ENCODE measurements around the gene CACNA1C.

CACNA1C gene

GRCh38 chr12:2485681-2486080 lies 432.9 kb downstream of the CACNA1C start:
- Histone ChIP-seq H3K36me3 (ENCODE audit: insufficient read depth) (no peaks in the 10 kb centered on the region), H3K27me3 (ENCODE audit: insufficient read depth, low read depth) (no peaks in the 10 kb centered on the region; the same call in 1 of the 2 replicates), H3K79me2 (ENCODE audit: insufficient read depth, low read depth) (no peaks in the 10 kb centered on the region), H4K20me1 (ENCODE audit: insufficient read depth) (no peaks in the 10 kb centered on the region), H3K4me1 (ENCODE audit: low read depth, poor library complexity, severe bottlenecking) (no peaks in the 10 kb centered on the region), H3K4me3 (IDR thresholded peaks at IDR 0.05; ENCODE audit: insufficient read depth, low read depth, low read length) (no peak overlapping the region), H3K9ac (no peak overlapping the region), H2AFZ (ENCODE audit: low read depth) (no peak overlapping the region), H3K4me2 (no peak overlapping the region), H3K27ac (no peak overlapping the region)
- TF ChIP-seq CTCF (conservative IDR thresholded peaks at IDR 0.05; ENCODE audit: low read depth, low read length): no peak

- Histone ChIP-seq H3K4me1 (ENCODE audit: low read depth, poor library complexity, severe bottlenecking) (no peaks in the 10 kb centered on the region), H3K36me3 (ENCODE audit: insufficient read depth) (no peaks in the 10 kb centered on the region), H3K9ac (no peak overlapping the region), H3K27ac (no peak overlapping the region), H4K20me1 (ENCODE audit: insufficient read depth) (no peaks in the 10 kb centered on the region), H3K27me3 (ENCODE audit: insufficient read depth, low read depth) (no peaks in the 10 kb centered on the region; the same call in 1 of the 2 replicates), H3K4me2 (no peak overlapping the region), H2AFZ (ENCODE audit: low read depth) (no peak overlapping the region), H3K79me2 (ENCODE audit: insufficient read depth, low read depth) (no peaks in the 10 kb centered on the region), H3K4me3 (IDR thresholded peaks at IDR 0.05; ENCODE audit: insufficient read depth, low read depth, low read length) (no peak overlapping the region)
- no peak for TF ChIP-seq CTCF (conservative IDR thresholded peaks at IDR 0.05; ENCODE audit: low read depth, low read length)
Observed at GRCh38 chr12:2486796-2487195, 434.0 kb downstream of the CACNA1C start.

GRCh38 chr12:2487278-2487677 lies 434.5 kb downstream of the CACNA1C start:
- Histone ChIP-seq H3K4me3 (IDR thresholded peaks at IDR 0.05; ENCODE audit: insufficient read depth, low read depth, low read length) (no peak overlapping the region), H3K27ac (no peak overlapping the region), H3K79me2 (ENCODE audit: insufficient read depth, low read depth) (no peaks in the 10 kb centered on the region), H3K36me3 (ENCODE audit: insufficient read depth) (no peaks in the 10 kb centered on the region), H4K20me1 (ENCODE audit: insufficient read depth) (no peaks in the 10 kb centered on the region), H3K4me1 (ENCODE audit: low read depth, poor library complexity, severe bottlenecking) (no peaks in the 10 kb centered on the region), H3K4me2 (no peak overlapping the region), H3K27me3 (ENCODE audit: insufficient read depth, low read depth) (no peaks in the 10 kb centered on the region; the same call in 1 of the 2 replicates), H3K9ac (no peak overlapping the region), H2AFZ (ENCODE audit: low read depth) (no peak overlapping the region)
- no peak for TF ChIP-seq CTCF (conservative IDR thresholded peaks at IDR 0.05; ENCODE audit: low read depth, low read length)

GRCh38 chr12:2488131-2488530 lies 435.3 kb downstream of the CACNA1C start:
- no peaks in the 10 kb centered on the region for H3K36me3 ChIP-seq (ENCODE audit: insufficient read depth)
- H2AFZ ChIP-seq (ENCODE audit: low read depth): no peak overlapping the region

More at GRCh38 chr12:2488131-2488530, 435.3 kb downstream of the CACNA1C start:
- no peaks in the 10 kb centered on the region for H3K79me2 ChIP-seq (ENCODE audit: insufficient read depth, low read depth)
- no peaks in the 10 kb centered on the region for H3K4me1 ChIP-seq (ENCODE audit: low read depth, poor library complexity, severe bottlenecking)
- H4K20me1 ChIP-seq (ENCODE audit: insufficient read depth): no peaks in the 10 kb centered on the region
- no peaks in the 10 kb centered on the region; the same call in 1 of the 2 replicates for H3K27me3 ChIP-seq (ENCODE audit: insufficient read depth, low read depth)
- no peak overlapping the region for H3K27ac ChIP-seq
- no peak overlapping the region for H3K9ac ChIP-seq
- TF ChIP-seq CTCF (conservative IDR thresholded peaks at IDR 0.05; ENCODE audit: low read depth, low read length): no peak
- H3K4me3 ChIP-seq (IDR thresholded peaks at IDR 0.05; ENCODE audit: insufficient read depth, low read depth, low read length): no peak overlapping the region
- no peak overlapping the region for H3K4me2 ChIP-seq
